ENCODE data around the gene FAM227B.

The FAM227B gene

GRCh38 chr15:49282366-49282765 is 338.3 kb downstream of the FAM227B start:
- no peak for DNase-seq

- DNase-seq = peak; percentile 72
Measured at GRCh38 chr15:49279521-49280456, 340.8 kb downstream of the FAM227B start.

- peak; percentile 6 for DNase-seq
Measured at GRCh38 chr15:49278751-49279150, 341.9 kb downstream of the FAM227B start.

Measured in inflammatory macrophage treated with lipopolysaccharide for 4 hours (primary cell).